NCI-H2081 treated with DMSO at 0.1 percent for 48 hours (cell line): ENCODE measurements around the gene DSC3.
"Not testable (repeated sequence)": the region's sequence is repeated elsewhere in the genome, so short reads cannot be mapped to it uniquely, and the experiment has no call there.

Source experiments
- DNase-seq: peaks from one replicate; lab custom pipeline; 2025; lab: John Stamatoyannopoulos, UW

DSC3 gene

GRCh38 chr18:31041271-31042083 lies 1.1 kb downstream of the DSC3 start:
- no peak for DNase-seq

- DNase-seq, result no peak
These were observed 1.8 kb downstream of the DSC3 start for GRCh38 chr18:31040686-31041270.

GRCh38 chr18:31039426-31039825 lies 3.1 kb downstream of the DSC3 start:
- no peak for DNase-seq

- DNase-seq, result not testable (repeated sequence)
These were observed 4.9 kb downstream of the DSC3 start for GRCh38 chr18:31037686-31038085.

- no peak for DNase-seq
These were observed 8.0 kb downstream of the DSC3 start for GRCh38 chr18:31034541-31034940.

GRCh38 chr18:31030574-31031278 lies 11.8 kb downstream of the DSC3 start:
- no peak for DNase-seq

GRCh38 chr18:31015715-31016434 lies 26.7 kb downstream of the DSC3 start:
- no peak for DNase-seq

- DNase-seq, result not testable (repeated sequence)
These were observed 31.1 kb downstream of the DSC3 start for GRCh38 chr18:31011455-31011854.

GRCh38 chr18:31010601-31011000 lies 31.9 kb downstream of the DSC3 start:
- DNase-seq, result no peak

GRCh38 chr18:30999887-31000628 lies 42.5 kb downstream of the DSC3 start:
- no peak for DNase-seq

- no peak for DNase-seq
These were observed 43.4 kb downstream of the DSC3 start for GRCh38 chr18:30999186-30999585.

- no peak for DNase-seq
These were observed 45.3 kb downstream of the DSC3 start for GRCh38 chr18:30997223-30997622.

GRCh38 chr18:30992231-30992630 lies 50.3 kb downstream of the DSC3 start:
- no peak for DNase-seq

- DNase-seq, result no peak
These were observed 51.1 kb downstream of the DSC3 start for GRCh38 chr18:30991397-30991796.

- no peak for DNase-seq
These were observed 53.4 kb downstream of the DSC3 start for GRCh38 chr18:30989141-30989540.

GRCh38 chr18:30988440-30988839 lies 54.1 kb downstream of the DSC3 start:
- no peak for DNase-seq

- DNase-seq, result no peak
These were observed 54.9 kb downstream of the DSC3 start for GRCh38 chr18:30987467-30988241.

- no peak for DNase-seq
These were observed 56.8 kb downstream of the DSC3 start for GRCh38 chr18:30985753-30986152.

GRCh38 chr18:30982285-30982992 lies 60.1 kb downstream of the DSC3 start:
- no peak for DNase-seq

- not testable (repeated sequence) for DNase-seq
These were observed 64.5 kb downstream of the DSC3 start for GRCh38 chr18:30978091-30978490.
